Measurements from ENCODE around the gene HOXB5. TPM values are rescaled to one million over a fixed set of nuclear protein-coding genes. Genes with fewer than 3 reads are reported as not detected.

The HOXB5 gene
- total and polyA plus RNA-seq, 10 of the 15 experiments (the other 5 are each of a cell fraction or from before 2014, with no cell fraction given): not detected

- CTCF ChIA-PET: no interaction called here
- intact Hi-C loops (cut with micrococcal nuclease; ENCODE audit: unreplicated experiment): no loop called here
- Histone ChIP-seq H3K27ac (ENCODE audit: control insufficient read depth, insufficient read depth) (no peak overlapping the region), H3K79me2 (ENCODE audit: control insufficient read depth, insufficient read depth, low read length) (no peaks in the 10 kb centered on the region), H3K4me1 (ENCODE audit: control insufficient read depth, insufficient read depth, low read length) (no peaks in the 10 kb centered on the region), H3K9me3 (replicated peaks; ENCODE audit: control insufficient read depth, insufficient read depth, low read length) (no peaks in the 10 kb centered on the region), H2AFZ (ENCODE audit: control insufficient read depth, low read depth, low read length) (no peak overlapping the region), H4K20me1 (ENCODE audit: control insufficient read depth, insufficient read depth) (no peaks in the 10 kb centered on the region), H3K9ac (ENCODE audit: control insufficient read depth, insufficient read depth, low read length) (no peak overlapping the region), H3K27me3 (replicated peaks in 1 of 2; ENCODE audit: control insufficient read depth in 2 of 2, insufficient read depth in 2 of 2, low read length in 1 of 2) (no peaks in the 10 kb centered on the region), H3K4me3 (no peak overlapping the region), H3K4me2 (ENCODE audit: control insufficient read depth, insufficient read depth) (no peak overlapping the region), H3K36me3 (ENCODE audit: control insufficient read depth in 2 of 2, insufficient read depth in 2 of 2, low read length in 1 of 2) (no peaks in the 10 kb centered on the region; a peak in 2 of 4 replicates)
- no peak for DNase-seq (ENCODE audit: low read depth, low spot score)
- 29% methylated on average over 2 of the region's 2 CpGs for WGBS (ENCODE audit: insufficient coverage, insufficient replicate concordance, low lambda C conversion rate, missing lambda C conversion rate)
- in situ Hi-C loops (cut with MboI): no loop called here
- SMC1A ChIA-PET (ENCODE audit: uncharacterized antibody, unreplicated experiment): no interaction called here
- POLR2A ChIA-PET: no interaction called here
- ATAC-seq: no peak
- BruUV-seq (replicated peaks): no TSS peak
- TF ChIP-seq RELB (IDR thresholded peaks at IDR 0.05; ENCODE audit: low read depth) (no peak), SREBF1 (IDR thresholded peaks at IDR 0.05; ENCODE audit: low read length) (no peak), ZBED1 (IDR thresholded peaks at IDR 0.05; ENCODE audit: borderline replicate concordance) (no peak), NFIC (IDR thresholded peaks at IDR 0.05; ENCODE audit: low read depth, low read length) (no peak), CHD2 (IDR thresholded peaks at IDR 0.05; ENCODE audit: borderline replicate concordance, low read depth, low read length) (no peak), RELA (IDR thresholded peaks at IDR 0.05; ENCODE audit: borderline replicate concordance, partially characterized antibody) (no peak), CBX3 (IDR thresholded peaks at IDR 0.05; ENCODE audit: borderline replicate concordance, low read depth) (no peak), NR2C2 (IDR thresholded peaks at IDR 0.05; ENCODE audit: borderline replicate concordance, control insufficient read depth, insufficient read length, low read depth) (no peak), JUND (IDR thresholded peaks at IDR 0.05; ENCODE audit: low read depth, low read length) (no peak), RB1 (IDR thresholded peaks at IDR 0.05; ENCODE audit: borderline replicate concordance) (no peak), SP1 (IDR thresholded peaks at IDR 0.05; ENCODE audit: low read depth, low read length) (no peak), CUX1 (IDR thresholded peaks at IDR 0.05; ENCODE audit: insufficient replicate concordance, low read depth, low read length) (no peak), IRF3 (IDR thresholded peaks at IDR 0.05) (no peak), ZNF622 (IDR thresholded peaks at IDR 0.05) (no peak), MYC (IDR thresholded peaks at IDR 0.05; ENCODE audit: insufficient read depth, insufficient read length, insufficient replicate concordance, low read length, severe bottlenecking) (no peak), BCL11A (IDR thresholded peaks at IDR 0.05; ENCODE audit: low read depth, low read length) (no peak), NFYB (IDR thresholded peaks at IDR 0.05; ENCODE audit: insufficient read depth, low read depth, low read length) (no peak)
- FAIRE-seq: no peak
- RAD21 ChIA-PET (ENCODE audit: unreplicated experiment): no interaction called here
Observed at GRCh38 chr17:48558831-48559121, 34.8 kb downstream of the HOXB5 start.

Data from GM12878 (cell line).